SJCRH30 (cell line): ENCODE results near the gene RGS16. TPM values are rescaled to one million over a fixed set of nuclear protein-coding genes. Genes with fewer than 3 reads are reported as not detected.
"Not testable (repeated sequence)": the region's sequence is repeated elsewhere in the genome, so short reads cannot be mapped to it uniquely, and the experiment has no call there.

Experiments
- DNase-seq, 2 experiments: peaks; one replicate each; pipeline ENCODE4 v3.0.0-alpha.2; 2015 to 2020
- H3K27ac ChIP-seq: fragments of 250-450 bp; sonication (Bioruptor Pico); 2 replicates; pipeline ENCODE4 v1.5.1; 2020; ENCODE audit warnings: mild to moderate bottlenecking, moderate library complexity
- H3K27me3 ChIP-seq: fragments of 250-450 bp; sonication (Bioruptor Pico); 2 replicates; pipeline ENCODE4 v1.5.1; 2020; ENCODE audit warnings: mild to moderate bottlenecking, moderate library complexity
- H3K36me3 ChIP-seq: fragments of 250-450 bp; sonication (Bioruptor Pico); 2 replicates; pipeline ENCODE4 v1.5.1; 2020; ENCODE audit warnings: mild to moderate bottlenecking, moderate library complexity
- H3K4me1 ChIP-seq: fragments of 250-450 bp; sonication (Bioruptor Pico); 2 replicates; pipeline ENCODE4 v1.5.1; 2020; ENCODE audit warnings: mild to moderate bottlenecking, moderate library complexity
- H3K4me3 ChIP-seq: fragments of 250-450 bp; sonication (Bioruptor Pico); 2 replicates; pipeline ENCODE4 v1.5.1; 2020; ENCODE audit warnings: mild to moderate bottlenecking, moderate library complexity
- H3K9me3 ChIP-seq: fragments of 250-450 bp; sonication (Bioruptor Pico); replicated peaks from 2 replicates; pipeline ENCODE4 v1.5.1; 2020; ENCODE audit warnings: mild to moderate bottlenecking, moderate library complexity
- total RNA-seq: library from RNA; depleted of rRNA; stranded (reverse); fragments of >200 nt; shearing (Covaris generic); gene quantifications from 2 replicates; pipeline ENCODE4 v1.2.3, GENCODE V29; 2014

The RGS16 gene
- total RNA-seq, 1 experiment from 2014 or later: 96.7 TPM

GRCh38 chr1:182634306-182635072, 30.3 kb upstream of the RGS16 start:
- Histone ChIP-seq H3K27ac (peak overlapping the region; percentile 95), H3K27me3 (no peaks in the 10 kb centered on the region), H3K9me3 (no peaks in the 10 kb centered on the region), H3K36me3 (no peaks in the 10 kb centered on the region), H3K4me3 (peak overlapping the region; percentile 44), H3K4me1 (peaks cover 62% of the 10 kb centered on the region)
- peak; percentile 84 to 90 for DNase-seq

- Histone ChIP-seq H3K9me3 (no peaks in the 10 kb centered on the region), H3K27me3 (no peaks in the 10 kb centered on the region), H3K4me3 (peak overlapping the region; percentile 44), H3K36me3 (no peaks in the 10 kb centered on the region), H3K27ac (peak overlapping the region; percentile 95), H3K4me1 (peaks cover 65% of the 10 kb centered on the region)
- peak; percentile 98 to 99 for DNase-seq
These were observed 29.6 kb upstream of the RGS16 start for GRCh38 chr1:182633657-182634281.

GRCh38 chr1:182633031-182633430, 28.8 kb upstream of the RGS16 start:
- Histone ChIP-seq H3K27me3 (no peaks in the 10 kb centered on the region), H3K9me3 (no peaks in the 10 kb centered on the region), H3K4me1 (peaks cover 65% of the 10 kb centered on the region), H3K27ac (peak overlapping the region; percentile 95), H3K36me3 (no peaks in the 10 kb centered on the region), H3K4me3 (no peak overlapping the region; the same call in 1 of the 2 replicates)
- DNase-seq: no peak

GRCh38 chr1:182632441-182632857, 28.3 kb upstream of the RGS16 start:
- not testable (repeated sequence) for H3K4me3 ChIP-seq, H3K27me3 ChIP-seq, H3K36me3 ChIP-seq, DNase-seq, H3K9me3 ChIP-seq, H3K27ac ChIP-seq
- H3K4me1 ChIP-seq: peaks cover 63% of the 10 kb centered on the region

- Histone ChIP-seq H3K4me3 (no peak overlapping the region), H3K27me3 (no peaks in the 10 kb centered on the region), H3K9me3 (no peaks in the 10 kb centered on the region), H3K36me3 (no peaks in the 10 kb centered on the region), H3K4me1 (peaks cover 60% of the 10 kb centered on the region), H3K27ac (no peak overlapping the region)
- DNase-seq: no peak
These were observed 27.8 kb upstream of the RGS16 start for GRCh38 chr1:182631954-182632353.

- H3K27me3 ChIP-seq: no peaks in the 10 kb centered on the region
- no peaks in the 10 kb centered on the region for H3K9me3 ChIP-seq
- no peaks in the 10 kb centered on the region for H3K36me3 ChIP-seq
- H3K4me3 ChIP-seq: no peak overlapping the region
- DNase-seq: peak in 1 of 2 experiments; percentile 32
- peaks cover 60% of the 10 kb centered on the region for H3K4me1 ChIP-seq
- H3K27ac ChIP-seq: no peak overlapping the region
These were observed 27.0 kb upstream of the RGS16 start for GRCh38 chr1:182631053-182631677.

- no peaks in the 10 kb centered on the region for H3K27me3 ChIP-seq
- no peaks in the 10 kb centered on the region for H3K36me3 ChIP-seq
- no peak overlapping the region for H3K4me3 ChIP-seq
- H3K27ac ChIP-seq: no peak overlapping the region
- no peak for DNase-seq
- H3K4me1 ChIP-seq: peaks cover 60% of the 10 kb centered on the region
- H3K9me3 ChIP-seq: no peaks in the 10 kb centered on the region
These were observed 26.4 kb upstream of the RGS16 start for GRCh38 chr1:182630586-182630985.

- Histone ChIP-seq H3K4me3 (no peak overlapping the region), H3K27me3 (no peaks in the 10 kb centered on the region)
These were observed 25.4 kb upstream of the RGS16 start for GRCh38 chr1:182629499-182630096.

GRCh38 chr1:182629080-182629479, 24.9 kb upstream of the RGS16 start:
- Histone ChIP-seq H3K27ac (no peak overlapping the region), H3K4me1 (peaks cover 57% of the 10 kb centered on the region), H3K27me3 (no peaks in the 10 kb centered on the region), H3K36me3 (no peaks in the 10 kb centered on the region), H3K4me3 (no peak overlapping the region), H3K9me3 (no peaks in the 10 kb centered on the region)
- DNase-seq: no peak

More at GRCh38 chr1:182629499-182630096, 25.4 kb upstream of the RGS16 start:
- Histone ChIP-seq H3K36me3 (no peaks in the 10 kb centered on the region), H3K9me3 (no peaks in the 10 kb centered on the region), H3K27ac (no peak overlapping the region), H3K4me1 (peaks cover 59% of the 10 kb centered on the region)
- DNase-seq: no peak

GRCh38 chr1:182628657-182629056, 24.5 kb upstream of the RGS16 start:
- H3K27me3 ChIP-seq: no peaks in the 10 kb centered on the region
- H3K4me3 ChIP-seq: no peak overlapping the region
- no peaks in the 10 kb centered on the region for H3K36me3 ChIP-seq
- no peak for DNase-seq
- no peaks in the 10 kb centered on the region for H3K9me3 ChIP-seq
- no peak overlapping the region for H3K27ac ChIP-seq
- H3K4me1 ChIP-seq: peaks cover 55% of the 10 kb centered on the region

- Histone ChIP-seq H3K4me1 (peaks cover 50% of the 10 kb centered on the region), H3K9me3 (no peaks in the 10 kb centered on the region), H3K36me3 (no peaks in the 10 kb centered on the region), H3K27me3 (no peaks in the 10 kb centered on the region), H3K4me3 (no peak overlapping the region), H3K27ac (no peak overlapping the region)
- no peak for DNase-seq
These were observed 23.4 kb upstream of the RGS16 start for GRCh38 chr1:182627622-182628021.

GRCh38 chr1:182626527-182626926, 22.3 kb upstream of the RGS16 start:
- peaks cover 49% of the 10 kb centered on the region for H3K4me1 ChIP-seq
- no peak overlapping the region for H3K4me3 ChIP-seq
- H3K27ac ChIP-seq: no peak overlapping the region
- H3K27me3 ChIP-seq: no peaks in the 10 kb centered on the region
- H3K9me3 ChIP-seq: no peaks in the 10 kb centered on the region
- H3K36me3 ChIP-seq: no peaks in the 10 kb centered on the region
- DNase-seq: no peak

GRCh38 chr1:182625719-182626504, 21.7 kb upstream of the RGS16 start:
- no peaks in the 10 kb centered on the region for H3K36me3 ChIP-seq
- DNase-seq: no peak
- H3K9me3 ChIP-seq: no peaks in the 10 kb centered on the region
- H3K4me1 ChIP-seq: peaks cover 44% of the 10 kb centered on the region
- H3K27ac ChIP-seq: no peak overlapping the region
- no peaks in the 10 kb centered on the region for H3K27me3 ChIP-seq
- H3K4me3 ChIP-seq: no peak overlapping the region

GRCh38 chr1:182625024-182625423, 20.8 kb upstream of the RGS16 start:
- H3K27ac ChIP-seq: no peak overlapping the region
- H3K4me3 ChIP-seq: no peak overlapping the region
- H3K9me3 ChIP-seq: no peaks in the 10 kb centered on the region
- no peak for DNase-seq
- no peaks in the 10 kb centered on the region for H3K36me3 ChIP-seq
- peaks cover 35% of the 10 kb centered on the region for H3K4me1 ChIP-seq
- H3K27me3 ChIP-seq: no peaks in the 10 kb centered on the region
